ENCODE results near the gene APOB.

The APOB gene, protein sequence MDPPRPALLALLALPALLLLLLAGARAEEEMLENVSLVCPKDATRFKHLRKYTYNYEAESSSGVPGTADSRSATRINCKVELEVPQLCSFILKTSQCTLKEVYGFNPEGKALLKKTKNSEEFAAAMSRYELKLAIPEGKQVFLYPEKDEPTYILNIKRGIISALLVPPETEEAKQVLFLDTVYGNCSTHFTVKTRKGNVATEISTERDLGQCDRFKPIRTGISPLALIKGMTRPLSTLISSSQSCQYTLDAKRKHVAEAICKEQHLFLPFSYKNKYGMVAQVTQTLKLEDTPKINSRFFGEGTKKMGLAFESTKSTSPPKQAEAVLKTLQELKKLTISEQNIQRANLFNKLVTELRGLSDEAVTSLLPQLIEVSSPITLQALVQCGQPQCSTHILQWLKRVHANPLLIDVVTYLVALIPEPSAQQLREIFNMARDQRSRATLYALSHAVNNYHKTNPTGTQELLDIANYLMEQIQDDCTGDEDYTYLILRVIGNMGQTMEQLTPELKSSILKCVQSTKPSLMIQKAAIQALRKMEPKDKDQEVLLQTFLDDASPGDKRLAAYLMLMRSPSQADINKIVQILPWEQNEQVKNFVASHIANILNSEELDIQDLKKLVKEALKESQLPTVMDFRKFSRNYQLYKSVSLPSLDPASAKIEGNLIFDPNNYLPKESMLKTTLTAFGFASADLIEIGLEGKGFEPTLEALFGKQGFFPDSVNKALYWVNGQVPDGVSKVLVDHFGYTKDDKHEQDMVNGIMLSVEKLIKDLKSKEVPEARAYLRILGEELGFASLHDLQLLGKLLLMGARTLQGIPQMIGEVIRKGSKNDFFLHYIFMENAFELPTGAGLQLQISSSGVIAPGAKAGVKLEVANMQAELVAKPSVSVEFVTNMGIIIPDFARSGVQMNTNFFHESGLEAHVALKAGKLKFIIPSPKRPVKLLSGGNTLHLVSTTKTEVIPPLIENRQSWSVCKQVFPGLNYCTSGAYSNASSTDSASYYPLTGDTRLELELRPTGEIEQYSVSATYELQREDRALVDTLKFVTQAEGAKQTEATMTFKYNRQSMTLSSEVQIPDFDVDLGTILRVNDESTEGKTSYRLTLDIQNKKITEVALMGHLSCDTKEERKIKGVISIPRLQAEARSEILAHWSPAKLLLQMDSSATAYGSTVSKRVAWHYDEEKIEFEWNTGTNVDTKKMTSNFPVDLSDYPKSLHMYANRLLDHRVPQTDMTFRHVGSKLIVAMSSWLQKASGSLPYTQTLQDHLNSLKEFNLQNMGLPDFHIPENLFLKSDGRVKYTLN (N-terminal part only)

DNA sequence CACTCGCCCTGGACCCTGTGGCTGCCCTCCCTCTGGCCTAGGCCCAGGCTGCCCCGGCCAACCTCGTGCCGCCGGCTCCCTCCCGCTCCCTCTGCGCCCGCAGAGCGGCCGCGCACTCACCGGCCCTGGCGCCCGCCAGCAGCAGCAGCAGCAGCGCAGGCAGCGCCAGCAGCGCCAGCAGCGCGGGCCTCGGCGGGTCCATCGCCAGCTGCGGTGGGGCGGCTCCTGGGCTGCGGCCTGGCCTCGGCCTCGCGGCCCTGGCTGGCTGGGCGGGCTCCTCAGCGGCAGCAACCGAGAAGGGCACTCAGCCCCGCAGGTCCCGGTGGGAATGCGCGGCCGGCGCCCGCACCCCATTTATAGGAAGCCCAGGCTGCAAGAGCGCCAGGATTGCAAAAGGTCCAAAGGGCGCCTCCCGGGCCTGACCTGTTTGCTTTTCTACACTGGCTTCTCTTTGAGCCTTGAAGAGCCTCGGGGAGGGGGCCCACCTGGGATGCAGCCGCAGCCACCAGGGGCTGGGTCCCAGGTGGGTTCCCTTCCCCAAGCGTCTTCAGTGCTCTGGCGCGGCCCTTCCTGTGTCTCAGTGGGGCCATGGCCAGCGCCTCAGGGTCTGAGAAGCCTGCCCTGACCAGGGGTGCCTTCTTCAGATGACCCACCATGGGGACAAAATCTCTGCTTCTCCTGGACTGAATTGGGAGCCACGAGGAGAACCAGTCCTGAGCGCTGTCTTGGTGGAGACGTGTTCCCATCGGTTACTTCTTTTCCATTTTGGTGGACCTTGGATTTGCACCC is at the start of gene APOB:
TSS of gene APOB (minus strand) at position 330 of the 789 bp plus-strand sequence. CDS start at position 202, 128 bp downstream.
- no peak for DNase-seq

DNA sequence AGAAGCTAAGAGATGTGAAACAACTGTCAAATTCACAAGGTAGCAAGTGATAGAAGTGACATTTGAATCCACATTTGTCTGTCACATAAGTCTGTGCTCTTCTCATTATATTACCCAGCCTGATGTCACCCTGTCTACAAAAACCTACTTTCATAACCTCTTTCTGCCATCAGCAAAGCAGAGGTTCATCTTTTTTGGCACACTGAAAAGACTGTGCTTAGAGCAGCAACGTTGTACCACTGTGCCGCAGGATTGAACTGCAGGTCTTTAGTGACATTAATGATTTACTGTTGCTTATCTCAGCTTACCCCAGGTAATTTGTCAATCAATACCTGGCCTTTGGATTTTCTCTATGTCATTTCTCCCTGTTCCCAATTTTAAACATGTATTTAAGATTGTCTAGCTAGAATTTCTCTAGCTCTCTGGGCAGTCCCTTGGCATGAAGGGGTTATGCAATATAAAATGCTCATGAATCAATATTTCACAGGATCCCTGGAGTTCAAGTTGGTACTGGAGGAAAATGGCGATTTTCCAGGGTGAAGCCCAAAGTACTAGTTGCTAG is 48.5 kb upstream of the APOB start:
- no peak for DNase-seq

DNA sequence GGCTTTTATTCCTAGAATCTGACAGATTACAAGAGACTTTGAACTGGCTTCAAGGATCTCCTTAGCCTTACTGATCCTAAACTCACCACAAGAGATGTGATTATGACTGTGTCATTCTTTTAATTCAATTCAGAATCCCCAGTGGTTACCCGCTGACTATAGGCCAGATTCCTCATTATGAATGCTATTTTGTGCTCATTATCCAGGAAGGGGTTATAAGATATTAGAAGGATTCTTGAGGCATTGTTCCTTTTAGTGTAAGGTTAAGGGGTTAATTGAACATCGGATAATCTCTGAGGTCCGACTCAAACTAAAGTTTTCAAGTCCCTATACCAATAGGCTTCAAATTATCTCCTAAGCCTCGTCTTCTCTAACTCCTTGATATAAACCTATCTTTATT is 40.5 kb upstream of the APOB start:
- DNase-seq: no peak

DNA sequence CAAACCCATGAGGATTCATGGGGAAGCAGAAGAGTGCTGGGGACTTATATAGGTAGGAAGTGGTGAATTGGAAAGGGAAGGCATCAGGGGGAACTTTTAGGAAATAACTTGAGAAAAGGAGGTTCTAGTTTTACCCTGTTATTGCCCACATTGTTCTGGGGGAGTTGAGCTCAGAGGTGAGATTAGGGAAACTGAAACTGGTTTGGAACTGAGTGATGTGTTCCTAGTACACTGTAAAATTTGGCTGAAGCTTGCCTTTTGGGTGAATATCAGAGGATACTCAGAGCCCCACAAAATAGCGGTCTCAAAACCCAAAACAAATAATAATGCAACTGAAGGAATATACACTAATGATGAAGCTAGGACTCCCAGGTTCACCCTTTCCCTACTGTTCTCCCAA is 39.6 kb upstream of the APOB start:
- DNase-seq: no peak

DNA sequence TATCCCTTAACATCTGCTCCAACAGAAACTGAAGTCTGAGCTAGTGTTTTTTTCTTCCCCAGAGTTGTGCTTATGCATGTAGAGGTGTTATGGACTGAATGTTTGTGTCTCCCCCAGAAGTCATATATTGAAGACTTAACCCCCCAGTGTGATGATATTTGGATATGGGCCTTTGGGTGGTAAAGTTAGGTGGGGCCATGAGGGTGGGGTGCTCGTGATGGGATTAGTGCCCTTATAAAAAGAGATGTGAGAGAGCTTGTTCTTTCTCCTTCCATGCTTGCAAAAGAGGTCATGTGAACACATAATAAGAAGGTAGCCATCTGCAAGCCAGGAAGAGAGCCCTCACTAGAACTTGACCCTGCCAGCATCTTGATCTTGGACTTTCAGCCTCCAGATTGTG is 34.4 kb upstream of the APOB start:
- no peak for DNase-seq

DNA sequence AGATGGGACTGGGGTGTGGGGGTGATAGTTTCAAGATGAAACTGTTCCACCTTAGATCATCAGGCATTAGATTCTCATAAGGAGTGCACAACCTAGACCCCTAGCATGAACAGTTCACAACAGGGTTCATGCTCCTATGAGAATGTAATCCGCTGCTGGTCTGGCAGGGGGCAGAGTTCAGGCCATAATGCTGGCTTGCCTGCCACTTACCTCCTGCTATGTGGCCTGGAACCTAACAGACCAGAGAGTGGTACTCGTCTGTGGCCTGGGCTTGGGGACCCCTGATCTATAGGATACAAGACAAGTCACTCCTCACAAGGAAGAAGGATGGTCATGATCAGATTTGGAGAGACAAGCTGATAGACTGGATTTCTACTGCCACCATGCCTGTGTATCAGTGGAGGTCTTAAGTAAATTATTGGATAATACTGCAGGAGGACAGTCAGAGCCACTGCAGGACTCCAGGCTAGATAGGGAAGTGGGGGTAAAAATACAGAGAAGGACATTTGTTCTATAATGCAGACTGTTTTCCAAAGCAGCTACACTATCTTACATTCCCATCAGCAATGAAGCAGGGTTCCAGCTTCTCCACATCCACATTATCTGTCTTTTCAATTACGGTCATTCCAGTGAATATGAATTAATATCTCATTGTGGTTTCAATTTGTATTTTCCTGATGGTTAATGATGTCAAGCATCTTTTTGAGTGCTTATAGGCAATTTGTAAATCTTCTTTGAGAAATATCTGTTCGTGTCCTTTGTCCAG is 28.8 kb upstream of the APOB start:
- no peak for DNase-seq

DNA sequence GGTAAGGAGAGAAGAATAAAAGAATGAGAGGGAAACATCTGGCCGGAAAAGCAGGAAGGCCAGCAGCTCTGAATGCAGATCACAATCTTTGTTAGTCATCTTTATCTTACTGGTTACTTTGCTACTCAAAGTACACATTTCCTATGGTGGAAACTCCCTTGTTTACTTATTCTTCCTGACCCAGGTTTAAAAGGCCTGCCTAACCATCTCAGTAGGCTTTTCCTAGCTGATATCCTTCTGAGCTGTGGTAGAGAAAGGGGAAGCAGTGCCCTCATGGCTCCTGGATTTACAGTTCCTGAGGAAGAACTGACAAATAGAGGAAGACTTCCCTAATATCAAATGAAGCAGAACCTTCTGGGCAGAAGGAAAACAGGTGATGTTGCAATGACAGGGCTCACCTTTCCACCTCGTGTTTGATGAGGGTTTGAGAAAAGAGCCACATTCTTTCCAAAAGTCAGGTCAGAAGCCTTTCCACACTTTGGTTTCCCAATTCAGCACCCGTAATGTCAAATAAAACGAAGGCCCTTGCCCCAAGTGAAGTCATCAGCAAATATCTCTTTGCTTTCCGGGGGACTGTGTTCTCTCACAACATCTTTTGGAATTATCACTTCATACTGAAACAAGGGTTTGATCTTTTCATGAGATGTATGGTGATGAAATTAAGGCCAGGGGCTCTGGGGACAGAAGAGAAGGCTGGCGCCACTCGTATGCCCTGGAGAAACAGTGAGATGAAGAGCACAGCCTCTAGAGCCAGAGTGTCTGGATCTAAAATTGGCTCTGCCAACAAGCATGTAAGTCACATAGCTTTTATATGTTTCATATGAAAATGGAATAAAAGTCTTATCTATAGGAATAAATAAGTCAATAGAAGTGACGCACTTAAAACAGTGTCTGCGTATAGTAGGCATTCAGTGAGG is 26.7 kb upstream of the APOB start:
- DNase-seq: no peak

DNA sequence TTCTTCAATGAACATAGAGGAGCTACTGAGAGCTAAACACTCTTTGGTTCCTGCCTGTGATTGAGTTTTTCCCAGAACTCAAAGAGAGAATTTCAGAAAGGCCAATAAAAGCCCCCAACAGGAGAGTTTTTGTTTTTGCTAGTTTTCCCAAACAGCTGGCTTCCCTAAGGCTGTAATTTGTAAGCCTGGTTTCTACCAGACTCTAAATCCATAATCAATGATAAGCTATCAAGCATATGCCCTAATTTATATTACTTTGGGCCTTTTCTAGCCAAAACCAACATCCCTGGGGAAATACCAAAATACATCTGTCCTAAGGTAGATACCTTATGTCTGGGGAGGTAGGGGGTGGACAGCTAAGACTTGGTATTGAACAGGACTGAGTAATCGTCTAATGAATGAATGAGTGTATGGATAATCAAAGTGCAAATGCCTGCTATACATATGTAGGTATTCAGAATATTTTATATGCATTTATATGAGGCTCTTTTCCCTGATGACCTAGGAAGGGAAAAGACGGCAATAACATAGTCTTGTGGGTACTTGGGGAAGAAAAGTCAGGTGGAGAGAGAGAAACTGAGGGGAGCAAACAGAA is 26.0 kb upstream of the APOB start:
- no peak for DNase-seq

DNA sequence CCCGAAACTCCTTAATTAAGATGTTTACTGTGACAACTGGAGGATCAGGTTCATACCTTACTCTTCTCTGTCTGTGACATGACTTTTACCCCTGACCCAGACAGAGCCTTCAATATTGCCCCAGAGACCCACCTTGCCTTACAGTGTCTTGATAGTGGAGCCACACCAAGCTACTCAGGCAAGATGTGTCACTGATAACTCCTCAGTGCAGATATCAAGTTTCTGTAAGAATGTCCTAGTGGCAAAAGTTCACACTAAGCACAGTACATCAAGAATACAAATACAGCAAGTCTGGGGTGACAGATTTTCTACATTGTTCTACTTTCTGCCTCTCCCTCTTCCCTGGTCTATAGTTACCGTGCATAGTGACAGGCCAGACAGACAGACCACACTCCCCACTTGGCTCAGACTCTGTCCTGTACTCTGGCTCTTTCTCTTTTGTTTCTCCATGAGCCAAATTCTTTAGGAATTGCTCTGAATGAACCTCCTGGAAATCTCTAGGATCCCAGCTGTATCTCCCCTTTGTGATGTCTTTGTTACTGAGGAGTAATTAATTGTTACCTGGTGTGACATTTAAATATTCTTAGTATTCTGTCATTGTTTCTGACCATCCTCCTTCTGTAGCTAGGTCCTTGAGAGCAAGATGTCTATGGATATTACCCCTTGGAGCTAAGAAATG is 24.1 kb upstream of the APOB start:
- no peak for DNase-seq

DNA sequence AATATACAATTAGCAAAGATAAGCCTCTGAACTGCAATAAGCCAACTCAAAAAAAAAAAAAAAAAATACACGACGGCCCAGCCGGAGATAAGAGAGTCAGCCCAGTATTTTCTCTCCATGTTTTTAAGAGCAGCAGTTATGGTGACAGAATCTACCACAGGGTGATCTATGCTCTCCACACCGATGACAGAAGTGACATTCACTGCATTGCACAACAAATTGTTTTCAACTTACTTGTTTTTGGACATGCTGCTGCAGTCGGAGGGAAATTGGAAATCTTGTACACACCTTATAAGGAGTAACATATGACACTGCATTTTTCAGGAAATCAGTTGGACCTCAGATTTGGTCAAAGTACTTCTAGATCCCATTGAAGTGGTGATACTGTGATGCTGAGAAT is 23.3 kb upstream of the APOB start:
- no peak for DNase-seq

DNA sequence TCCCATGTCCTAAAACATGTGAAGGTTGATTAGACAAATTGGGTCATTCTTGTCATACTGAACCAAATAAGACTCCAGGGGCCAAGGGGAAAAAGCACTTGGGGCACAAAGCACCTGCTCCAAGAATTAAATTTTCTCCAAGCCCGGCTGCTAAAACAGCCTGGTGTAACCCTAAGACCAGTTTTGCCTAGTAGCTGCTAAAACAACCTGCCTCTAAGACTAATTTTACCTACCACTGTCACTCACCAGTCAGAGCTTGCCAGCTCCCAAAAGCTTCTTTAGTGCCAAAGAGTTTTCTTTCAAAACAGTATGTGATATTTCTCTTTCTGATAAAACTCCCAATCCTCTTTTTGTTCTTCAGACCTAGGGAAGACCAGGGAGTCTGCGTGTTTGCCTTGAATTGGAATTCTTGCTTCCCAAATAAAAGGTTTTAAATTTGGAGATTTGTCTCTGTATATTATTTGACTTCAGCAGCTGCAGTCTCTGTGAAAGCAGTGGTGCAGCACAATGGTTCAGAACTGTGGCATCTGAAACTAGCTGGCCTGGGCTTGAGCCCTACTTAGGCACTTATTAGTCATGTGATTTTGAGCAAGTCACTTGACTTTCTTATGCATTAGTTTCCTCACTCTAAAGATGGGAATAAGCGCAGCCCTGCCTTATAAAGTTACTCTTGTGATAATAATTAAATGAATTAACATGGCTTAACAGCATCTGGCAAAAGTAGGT is 16.2 kb upstream of the APOB start:
- no peak for DNase-seq

DNA sequence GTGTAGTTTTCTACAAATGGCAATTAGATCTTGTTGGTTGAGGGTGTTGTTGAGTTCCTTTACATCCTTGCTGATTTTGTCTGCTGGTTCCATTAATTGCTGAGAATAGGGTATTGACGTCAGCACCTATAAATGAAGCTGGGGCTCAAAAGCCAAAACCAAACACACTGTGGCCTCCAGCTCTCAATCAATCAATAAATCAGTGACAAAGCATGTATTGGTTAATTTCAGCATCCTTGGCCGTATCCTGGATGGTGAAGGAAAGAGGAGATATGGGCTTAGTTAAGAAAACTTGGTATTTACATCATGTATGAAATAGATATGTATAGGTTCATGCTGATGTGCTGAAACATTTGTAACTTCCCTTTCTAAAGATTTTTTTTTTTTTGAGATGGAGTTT is 13.2 kb upstream of the APOB start:
- DNase-seq: no peak

DNA sequence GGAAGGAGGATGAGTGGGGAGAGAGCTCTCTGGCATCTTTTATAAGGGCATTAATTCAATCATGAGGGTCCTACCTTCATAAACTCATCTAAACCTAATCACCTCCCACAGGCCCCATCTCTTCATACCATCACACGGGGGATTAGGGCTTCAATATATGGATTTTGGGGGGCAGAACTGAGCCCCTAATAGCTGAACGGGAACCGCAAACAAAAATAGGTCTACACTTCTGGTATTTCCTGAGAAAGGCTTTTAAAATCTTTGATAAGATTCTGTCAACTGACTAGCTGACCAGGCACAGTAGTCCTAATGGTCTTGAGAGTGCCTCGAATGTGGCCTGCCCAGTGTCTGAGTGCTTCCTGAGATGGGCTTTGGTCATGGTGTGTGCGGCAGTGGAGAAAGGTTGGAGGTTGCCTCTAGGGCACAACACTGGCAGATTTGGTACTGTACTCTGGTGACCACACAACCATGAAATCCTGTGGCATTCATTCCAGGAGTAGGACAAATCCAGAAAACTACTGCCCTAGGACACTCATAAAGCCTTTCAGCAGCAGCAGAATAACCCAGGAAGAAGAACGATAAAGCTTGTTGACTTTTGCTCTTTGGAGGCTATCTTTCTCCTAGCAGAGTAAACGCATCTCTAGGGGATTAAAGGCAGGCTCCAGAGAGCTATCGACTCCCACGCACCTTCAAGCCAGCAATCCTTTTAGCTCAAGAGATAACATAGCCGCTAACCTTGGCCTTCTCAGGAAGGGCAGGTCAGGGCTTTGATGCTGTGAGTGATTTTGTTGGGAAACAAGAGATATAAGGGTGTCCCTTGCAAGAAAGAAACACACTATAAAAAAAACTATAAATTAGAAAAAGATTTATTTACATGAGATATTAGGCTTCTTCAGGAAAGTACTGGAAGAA is 12.3 kb upstream of the APOB start:
- DNase-seq: no peak

DNA sequence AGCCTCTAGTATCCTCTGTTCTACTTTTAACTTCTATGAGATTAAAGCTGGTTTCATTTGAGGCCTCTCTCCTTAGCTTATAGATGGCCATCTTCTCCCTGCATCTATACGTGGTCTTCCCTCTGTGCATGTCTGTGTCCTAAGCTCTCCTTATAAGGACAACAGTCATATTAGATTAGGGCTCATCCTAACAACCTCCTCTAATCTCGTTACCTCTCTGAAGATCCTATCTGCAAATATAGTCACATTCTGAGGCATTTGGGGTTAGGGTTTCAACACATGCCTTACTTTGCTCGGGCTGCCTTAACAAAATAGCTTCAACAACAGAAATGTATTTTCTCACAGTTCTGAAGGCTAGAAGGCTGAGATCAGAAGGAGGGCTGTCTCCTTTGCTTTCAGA is 11.6 kb upstream of the APOB start:
- no peak for DNase-seq

DNA sequence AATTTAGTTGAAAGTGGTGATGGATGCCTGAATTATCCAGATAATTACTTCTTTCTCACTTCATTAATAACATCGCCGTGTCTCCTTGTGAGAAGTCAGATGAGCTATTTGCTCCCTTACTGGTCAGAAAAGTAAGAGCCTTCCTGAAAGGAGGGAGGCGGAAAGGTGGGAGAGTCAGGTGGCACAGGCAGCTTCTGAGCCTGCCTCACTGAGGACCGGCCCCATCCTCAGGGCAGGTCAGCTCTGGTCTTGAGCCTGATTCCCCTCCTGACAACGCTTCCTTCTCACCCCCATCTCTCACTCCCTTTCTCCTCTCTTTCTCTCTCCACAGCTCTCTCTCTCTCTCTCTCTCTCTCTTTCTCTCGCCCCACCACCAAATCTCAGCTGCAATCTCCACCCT is 10.1 kb upstream of the APOB start:
- no peak for DNase-seq

DNA sequence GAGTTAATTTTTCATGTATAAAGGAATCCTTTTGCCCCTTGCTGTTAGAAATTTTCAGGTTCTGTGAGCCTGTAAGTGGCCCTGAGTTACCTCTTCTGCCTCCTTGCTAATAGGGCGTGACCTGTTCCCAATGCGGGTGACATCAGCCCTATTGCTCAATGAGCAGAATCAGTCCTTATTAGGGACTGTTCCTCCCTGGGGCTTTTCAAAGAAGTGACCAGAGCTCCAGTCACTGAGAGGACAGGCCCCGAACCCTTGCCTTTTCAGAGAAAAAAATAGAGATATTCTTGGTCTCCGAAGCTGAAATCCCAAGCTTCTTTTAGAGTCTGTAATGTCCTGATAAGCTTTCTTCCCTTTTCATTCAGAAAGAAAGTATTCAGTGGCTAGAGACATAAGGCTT is 8.2 kb upstream of the APOB start:
- no peak for DNase-seq

DNA sequence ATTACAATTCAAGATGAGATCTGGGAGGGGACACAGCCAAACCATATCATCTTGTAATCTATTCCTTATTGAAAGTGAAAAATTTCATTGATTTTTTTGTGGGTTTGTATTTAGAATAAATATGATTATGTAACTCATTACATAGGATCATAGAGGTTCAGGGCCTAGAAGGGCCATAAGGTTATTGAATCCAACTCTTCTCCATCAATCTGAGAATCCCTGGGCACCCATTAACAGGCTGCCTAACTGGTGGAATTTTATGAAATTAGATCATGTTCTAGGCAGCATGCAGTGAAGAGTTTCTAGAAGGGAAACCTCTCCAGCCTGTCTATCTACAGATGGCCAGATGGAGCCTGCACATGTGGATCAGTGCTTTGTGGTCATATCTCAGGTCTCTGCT is 6.3 kb upstream of the APOB start:
- DNase-seq: no peak

All from NCI-H2171 (cell line).